OCI-LY1 (cell line): ENCODE results near the gene ENPP3.

ENCODE experiments used
- EZH2 ChIP-seq: fragments of 200-600 bp; sonication (generic), shearing (Covaris generic); IDR thresholded peaks from 2 replicates; pipeline ENCODE4 v1.8.0; 2017; ENCODE audit warnings: borderline replicate concordance, mixed run types, mild to moderate bottlenecking, antibody characterized with exemption, low read length, moderate library complexity, mixed read lengths
- TF ChIP-seq, protein P1 (sequence below): fragments of 200-600 bp; sonication (generic), shearing (Covaris generic); IDR thresholded peaks from 2 replicates; pipeline ENCODE4 v1.5.1; 2017; ENCODE audit warnings: mild to moderate bottlenecking, antibody characterized with exemption, low read length, moderate library complexity, mixed read lengths

DNA sequence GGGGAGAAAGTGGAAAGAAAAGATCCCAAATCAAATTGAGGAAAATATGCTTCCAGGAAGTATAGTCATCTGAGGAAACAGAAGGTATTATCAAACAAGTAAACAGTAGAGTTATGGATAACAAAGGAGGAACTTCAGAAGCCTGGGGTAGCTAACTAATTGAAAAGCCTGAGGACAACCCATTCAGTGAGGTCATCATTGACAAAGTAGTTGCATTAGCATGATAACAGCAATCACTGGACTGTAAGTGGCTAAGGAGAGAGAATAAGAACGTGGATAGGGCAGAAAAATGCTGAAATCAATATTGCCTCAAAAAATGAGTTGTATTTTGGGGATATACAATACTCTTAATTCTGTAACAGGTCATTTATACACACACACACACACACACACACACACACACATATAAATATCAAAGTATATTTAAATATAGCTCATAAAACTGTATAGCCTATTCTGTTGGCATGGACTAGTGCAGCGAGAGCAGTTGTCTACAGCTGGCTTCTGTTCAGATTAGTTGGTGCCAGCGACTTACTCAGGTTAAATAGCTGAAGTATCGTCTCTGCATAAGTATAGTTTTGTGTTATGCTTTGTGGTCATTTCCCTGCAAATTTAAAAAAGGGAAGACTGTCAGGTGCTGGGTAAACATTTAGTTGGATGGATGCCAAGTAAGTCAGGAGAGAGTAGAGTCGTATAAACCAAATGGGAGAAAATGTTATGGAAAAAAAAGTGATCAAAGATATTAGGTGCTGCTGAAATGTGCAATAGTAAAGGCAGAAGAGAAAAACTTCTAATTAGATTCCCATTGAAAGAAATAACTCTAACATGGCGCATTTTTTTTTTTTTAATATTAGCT is 107.6 kb downstream of the ENPP3 start:
- TF ChIP-seq, protein P1, sequence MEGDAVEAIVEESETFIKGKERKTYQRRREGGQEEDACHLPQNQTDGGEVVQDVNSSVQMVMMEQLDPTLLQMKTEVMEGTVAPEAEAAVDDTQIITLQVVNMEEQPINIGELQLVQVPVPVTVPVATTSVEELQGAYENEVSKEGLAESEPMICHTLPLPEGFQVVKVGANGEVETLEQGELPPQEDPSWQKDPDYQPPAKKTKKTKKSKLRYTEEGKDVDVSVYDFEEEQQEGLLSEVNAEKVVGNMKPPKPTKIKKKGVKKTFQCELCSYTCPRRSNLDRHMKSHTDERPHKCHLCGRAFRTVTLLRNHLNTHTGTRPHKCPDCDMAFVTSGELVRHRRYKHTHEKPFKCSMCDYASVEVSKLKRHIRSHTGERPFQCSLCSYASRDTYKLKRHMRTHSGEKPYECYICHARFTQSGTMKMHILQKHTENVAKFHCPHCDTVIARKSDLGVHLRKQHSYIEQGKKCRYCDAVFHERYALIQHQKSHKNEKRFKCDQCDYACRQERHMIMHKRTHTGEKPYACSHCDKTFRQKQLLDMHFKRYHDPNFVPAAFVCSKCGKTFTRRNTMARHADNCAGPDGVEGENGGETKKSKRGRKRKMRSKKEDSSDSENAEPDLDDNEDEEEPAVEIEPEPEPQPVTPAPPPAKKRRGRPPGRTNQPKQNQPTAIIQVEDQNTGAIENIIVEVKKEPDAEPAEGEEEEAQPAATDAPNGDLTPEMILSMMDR, result no peak
- no peak for TF ChIP-seq EZH2
